ENCODE measurements around the gene CDK17.

GRCh38 chr12:96257550-96258103 lies 142.6 kb downstream of the CDK17 start:
- TF ChIP-seq, protein P1, sequence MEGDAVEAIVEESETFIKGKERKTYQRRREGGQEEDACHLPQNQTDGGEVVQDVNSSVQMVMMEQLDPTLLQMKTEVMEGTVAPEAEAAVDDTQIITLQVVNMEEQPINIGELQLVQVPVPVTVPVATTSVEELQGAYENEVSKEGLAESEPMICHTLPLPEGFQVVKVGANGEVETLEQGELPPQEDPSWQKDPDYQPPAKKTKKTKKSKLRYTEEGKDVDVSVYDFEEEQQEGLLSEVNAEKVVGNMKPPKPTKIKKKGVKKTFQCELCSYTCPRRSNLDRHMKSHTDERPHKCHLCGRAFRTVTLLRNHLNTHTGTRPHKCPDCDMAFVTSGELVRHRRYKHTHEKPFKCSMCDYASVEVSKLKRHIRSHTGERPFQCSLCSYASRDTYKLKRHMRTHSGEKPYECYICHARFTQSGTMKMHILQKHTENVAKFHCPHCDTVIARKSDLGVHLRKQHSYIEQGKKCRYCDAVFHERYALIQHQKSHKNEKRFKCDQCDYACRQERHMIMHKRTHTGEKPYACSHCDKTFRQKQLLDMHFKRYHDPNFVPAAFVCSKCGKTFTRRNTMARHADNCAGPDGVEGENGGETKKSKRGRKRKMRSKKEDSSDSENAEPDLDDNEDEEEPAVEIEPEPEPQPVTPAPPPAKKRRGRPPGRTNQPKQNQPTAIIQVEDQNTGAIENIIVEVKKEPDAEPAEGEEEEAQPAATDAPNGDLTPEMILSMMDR (IDR thresholded peaks at IDR 0.05; ENCODE audit: insufficient read depth, low read length, poor library complexity, severe bottlenecking), result no peak
- TF ChIP-seq EZH2phosphoT487 (conservative IDR thresholded peaks at IDR 0.05; ENCODE audit: low read length), result no peak
